Neuronal stem cell (in vitro differentiated cells): ENCODE data around the gene PTGIS.

ENCODE experiments used
- DNase-seq: peaks from one replicate; pipeline ENCODE4 v3.0.0-alpha.2; 2013; ENCODE audit warnings: low spot score
- H2AFZ ChIP-seq: one replicate; pipeline ENCODE4 v1.6.1; 2013; ENCODE audit warnings: mild to moderate bottlenecking, low read length, inconsistent platforms
- H2AK5ac ChIP-seq: 2 replicates; pipeline ENCODE4 v1.6.1; 2013; ENCODE audit warnings: low read depth, mild to moderate bottlenecking, inconsistent platforms, low read length, moderate library complexity, mixed read lengths
- H2BK120ac ChIP-seq: 2 replicates; pipeline ENCODE4 v1.6.1; 2013; ENCODE audit warnings: low read depth, mild to moderate bottlenecking, inconsistent platforms, low read length, moderate library complexity, mixed read lengths
- H2BK12ac ChIP-seq: one replicate; pipeline ENCODE4 v1.6.1; 2013; ENCODE audit warnings: low read length, inconsistent platforms
- H2BK15ac ChIP-seq: 2 replicates; pipeline ENCODE4 v1.6.1; 2013; ENCODE audit warnings: mild to moderate bottlenecking, low read length, inconsistent platforms, mixed read lengths
- H2BK5ac ChIP-seq: one replicate; pipeline ENCODE4 v1.6.1; 2013; ENCODE audit warnings: inconsistent platforms, mild to moderate bottlenecking, low read length, moderate library complexity
- H3K14ac ChIP-seq: one replicate; pipeline ENCODE4 v1.6.1; 2013; ENCODE audit warnings: low read length, inconsistent platforms
- H3K18ac ChIP-seq: 2 replicates; pipeline ENCODE4 v1.6.1; 2013; ENCODE audit warnings: low read length, inconsistent platforms
- H3K23ac ChIP-seq: 2 replicates; pipeline ENCODE4 v1.6.1; 2013; ENCODE audit warnings: low read depth, mild to moderate bottlenecking, mixed read lengths, low read length, inconsistent platforms; ENCODE audit not compliant: poor library complexity
- H3K27ac ChIP-seq: replicated peaks from 3 replicates; pipeline ENCODE4 v1.5.1; 2013; ENCODE audit warnings: low read length, inconsistent platforms
- H3K27me3 ChIP-seq, 3 experiments: 2 replicates each; pipeline ENCODE4 v1.6.1; 2013; ENCODE audit warnings: low read length in 3 of 3, mild to moderate bottlenecking in 2 of 3, inconsistent platforms in 1 of 3, low read depth in 1 of 3, mixed read lengths in 1 of 3, moderate library complexity in 1 of 3; ENCODE audit not compliant: control insufficient read depth in 3 of 3, insufficient read depth in 3 of 3
- H3K36me3 ChIP-seq, 2 donors: replicated peaks in 1 of 2; 2 replicates each; pipeline ENCODE4 v1.6.1; 2013; ENCODE audit warnings: low read length in 2 of 2; ENCODE audit not compliant: control insufficient read depth in 2 of 2, insufficient read depth in 2 of 2
- H3K4ac ChIP-seq: 2 replicates; pipeline ENCODE4 v1.6.1; 2013; ENCODE audit warnings: inconsistent platforms, mild to moderate bottlenecking, low read length, moderate library complexity
- H3K4me1 ChIP-seq, 2 donors: 1 replicate in 1 of 2; 2 replicates in 1 of 2; pipeline ENCODE4 v1.6.1; 2013; ENCODE audit warnings: low read length in 2 of 2, low read depth in 1 of 2; ENCODE audit not compliant: control insufficient read depth in 2 of 2, insufficient read depth in 1 of 2
- H3K4me2 ChIP-seq: one replicate; pipeline ENCODE4 v1.6.1; 2013; ENCODE audit warnings: mild to moderate bottlenecking, low read length, inconsistent platforms; ENCODE audit not compliant: insufficient read depth, poor library complexity, severe bottlenecking
- H3K4me3 ChIP-seq, 2 donors: 2 replicates each; pipeline ENCODE4 v1.5.1; 2013; ENCODE audit warnings: low read length in 2 of 2, mild to moderate bottlenecking in 2 of 2, inconsistent platforms in 1 of 2, moderate library complexity in 1 of 2
- H3K79me1 ChIP-seq: one replicate; pipeline ENCODE4 v1.6.1; 2013; ENCODE audit warnings: low read depth, mild to moderate bottlenecking, inconsistent platforms, low read length, moderate library complexity
- H3K9ac ChIP-seq: one replicate; pipeline ENCODE4 v1.6.1; 2013; ENCODE audit warnings: mild to moderate bottlenecking, low read depth, low read length, inconsistent platforms; ENCODE audit not compliant: poor library complexity
- H3K9me3 ChIP-seq, 2 donors: replicated peaks in 1 of 2; 2 replicates each; pipeline versions ENCODE3 to v1.6.1; 2013; ENCODE audit warnings: low read length in 2 of 2, mild to moderate bottlenecking in 2 of 2, inconsistent platforms in 1 of 2, low read depth in 1 of 2, mixed read lengths in 1 of 2, moderate library complexity in 1 of 2; ENCODE audit not compliant: control insufficient read depth in 2 of 2, insufficient read depth in 1 of 2
- H4K8ac ChIP-seq: one replicate; pipeline ENCODE4 v1.6.1; 2013; ENCODE audit warnings: low read depth, mild to moderate bottlenecking, inconsistent platforms, low read length, moderate library complexity
- H4K91ac ChIP-seq: one replicate; pipeline ENCODE4 v1.6.1; 2013; ENCODE audit warnings: low read length, low read depth, mild to moderate bottlenecking, inconsistent platforms; ENCODE audit not compliant: poor library complexity
- WGBS, 2 donors: extraction: QIAGEN DNeasy Blood & Tissue Kit; methylation state at CpG; one replicate each; pipeline ENCODE4 v1.1.7; 2013; ENCODE audit warnings: missing lambda C conversion rate in 2 of 2, mixed read lengths in 1 of 2; ENCODE audit not compliant: insufficient read length in 2 of 2, insufficient replicate concordance in 1 of 2; ENCODE audit errors: extremely low coverage in 2 of 2; 5-methylcytosine and 5-hydroxymethylcytosine counted together

The PTGIS gene

DNA sequence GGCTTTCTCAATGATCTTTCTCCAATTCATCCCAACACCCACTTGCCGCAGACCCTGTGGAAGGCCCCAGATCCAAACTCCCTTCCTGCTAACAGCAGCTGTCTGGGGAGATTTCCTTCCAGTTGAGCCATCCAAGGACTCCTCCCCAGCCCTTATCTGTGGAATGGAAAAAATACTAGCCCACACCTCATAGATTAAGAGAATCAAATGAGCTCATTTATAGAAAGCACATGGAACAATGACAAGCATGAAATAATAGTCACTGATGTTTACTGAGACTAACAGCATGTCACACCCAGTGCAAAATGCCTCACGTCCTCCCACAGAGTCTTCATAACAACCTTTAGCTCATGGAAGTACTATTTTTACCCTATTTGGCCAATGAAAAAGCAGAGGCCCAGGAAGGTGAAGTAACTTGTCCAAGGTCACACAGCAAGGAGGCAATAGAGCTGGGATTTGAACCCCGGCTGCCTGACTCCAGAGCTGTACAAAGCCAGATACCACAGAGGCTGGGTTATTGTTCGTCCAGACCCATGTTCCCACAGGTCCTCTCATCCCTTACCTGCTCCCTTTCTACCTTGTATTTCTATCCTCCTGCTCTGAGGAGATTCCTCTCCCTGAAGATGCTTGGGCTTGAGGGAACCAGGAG, 23.4 kb upstream of the PTGIS start:
- H3K4me3 ChIP-seq, result no peak overlapping the region
- no peak for DNase-seq
- peaks cover 0 to 19% (median 2%) of the 10 kb centered on the region in 3 experiments for H3K27me3 ChIP-seq
- H4K91ac ChIP-seq, result no peak overlapping the region
- H3K79me1 ChIP-seq, result no peaks in the 10 kb centered on the region
- no peak overlapping the region for H2BK15ac ChIP-seq
- no peak overlapping the region for H3K4ac ChIP-seq
- no peak overlapping the region for H3K14ac ChIP-seq
- no peak overlapping the region for H2BK120ac ChIP-seq
- no peak overlapping the region for H3K27ac ChIP-seq
- no peak overlapping the region for H3K18ac ChIP-seq
- no CpG with 5 or more reads among the region's 4 CpGs for WGBS, 2 donors
- no peaks in the 10 kb centered on the region for H3K9me3 ChIP-seq
- peaks cover 0 to 5% of the 10 kb centered on the region in 2 donors for H3K4me1 ChIP-seq
- no peak overlapping the region for H2AFZ ChIP-seq
- H3K36me3 ChIP-seq, result no peaks in the 10 kb centered on the region
- no peak overlapping the region for H2AK5ac ChIP-seq
- H2BK5ac ChIP-seq, result no peak overlapping the region
- H3K9ac ChIP-seq, result no peak overlapping the region
- H3K23ac ChIP-seq, result no peak overlapping the region
- no peak overlapping the region for H4K8ac ChIP-seq
- H3K4me2 ChIP-seq, result no peak overlapping the region
- H2BK12ac ChIP-seq, result no peak overlapping the region

DNA sequence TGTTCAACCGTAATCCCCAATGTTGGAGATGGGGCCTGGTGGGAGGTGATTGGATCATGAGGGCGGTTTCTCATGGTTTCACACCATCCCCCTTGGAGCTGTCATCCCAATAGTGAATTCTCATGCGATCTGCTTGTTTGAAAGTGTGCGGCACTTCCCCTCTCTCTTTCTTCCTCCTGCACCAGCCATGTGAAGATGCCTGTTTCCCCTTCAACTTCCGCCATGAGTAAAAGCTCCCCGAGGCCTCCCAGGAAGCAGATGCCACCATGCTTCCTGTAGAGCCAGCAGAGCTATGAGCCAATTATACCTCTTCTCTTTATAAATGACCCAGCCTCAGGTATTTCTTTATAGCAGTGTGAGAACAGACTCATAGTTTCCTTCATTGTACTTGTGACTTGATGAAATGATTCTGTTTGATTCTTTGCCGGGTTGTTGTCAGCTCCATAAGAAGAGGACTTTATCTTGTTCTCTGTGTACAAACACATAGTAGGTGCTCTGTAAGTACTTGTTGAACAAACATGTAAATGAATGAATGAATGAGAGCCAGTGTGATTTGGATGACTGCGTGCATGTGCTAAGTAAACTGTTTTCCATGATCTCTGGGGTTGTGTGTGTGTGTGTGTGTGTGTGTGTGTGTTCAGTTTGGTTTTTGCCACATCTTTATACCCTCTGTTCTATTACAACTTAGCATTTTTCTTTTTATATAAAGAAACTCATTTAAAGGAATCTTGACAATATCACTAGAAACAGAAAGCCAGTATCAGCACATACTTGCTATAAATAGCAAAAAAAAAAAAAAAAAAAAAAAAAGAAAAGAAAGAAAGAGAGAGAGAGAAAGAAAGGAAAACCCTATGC, 22.5 kb upstream of the PTGIS start:
- no peak overlapping the region for H3K4ac ChIP-seq
- no peak overlapping the region for H2AK5ac ChIP-seq
- no peaks in the 10 kb centered on the region for H3K79me1 ChIP-seq
- H2BK120ac ChIP-seq, result no peak overlapping the region
- H3K9me3 ChIP-seq, result no peaks in the 10 kb centered on the region
- no peak overlapping the region for H3K9ac ChIP-seq
- no peaks in the 10 kb centered on the region for H3K36me3 ChIP-seq
- WGBS, 2 donors, result no CpG with 5 or more reads among the region's 8 CpGs
- H4K8ac ChIP-seq, result no peak overlapping the region
- no peak overlapping the region for H2BK12ac ChIP-seq
- DNase-seq, result no peak
- peak overlapping the region; percentile 2 for H2BK15ac ChIP-seq
- H3K18ac ChIP-seq, result no peak overlapping the region
- peaks cover 0 to 5% of the 10 kb centered on the region in 2 donors for H3K4me1 ChIP-seq
- H3K14ac ChIP-seq, result no peak overlapping the region
- no peak overlapping the region for H2AFZ ChIP-seq
- no peak overlapping the region for H2BK5ac ChIP-seq
- no peak overlapping the region for H3K4me2 ChIP-seq
- H3K27me3 ChIP-seq, result peaks cover 0 to 19% (median 2%) of the 10 kb centered on the region in 3 experiments
- H3K27ac ChIP-seq, result no peak overlapping the region
- no peak overlapping the region for H4K91ac ChIP-seq
- no peak overlapping the region for H3K23ac ChIP-seq
- H3K4me3 ChIP-seq, result no peak overlapping the region

DNA sequence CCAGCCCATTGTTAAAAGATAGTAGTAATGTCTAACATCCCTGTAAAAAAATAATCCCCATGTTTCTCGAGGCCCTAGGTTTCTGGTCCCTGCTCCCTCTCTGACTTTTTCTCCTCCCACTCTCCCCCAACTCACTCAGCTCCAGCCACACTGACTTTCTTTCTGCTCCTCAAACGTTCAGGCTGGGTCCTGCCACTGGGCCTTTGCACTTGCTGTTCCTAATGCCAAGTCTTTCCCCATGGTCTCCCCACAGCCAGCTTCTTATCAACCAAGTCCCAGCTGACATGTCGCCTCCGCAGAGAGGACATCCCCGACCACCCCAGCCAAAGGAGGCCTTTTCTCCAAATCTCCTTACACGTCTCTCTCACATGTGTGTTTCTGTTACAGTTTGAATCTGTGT, 21.8 kb upstream of the PTGIS start:
- no peak overlapping the region for H3K4ac ChIP-seq
- H3K79me1 ChIP-seq, result peaks cover under 1% of the 10 kb centered on the region
- H3K14ac ChIP-seq, result no peak overlapping the region
- H4K91ac ChIP-seq, result no peak overlapping the region
- no CpG with 5 or more reads among the region's 6 CpGs for WGBS, 2 donors
- H2AFZ ChIP-seq, result no peak overlapping the region
- H2BK120ac ChIP-seq, result no peak overlapping the region
- DNase-seq, result no peak
- H2BK15ac ChIP-seq, result peak overlapping the region; percentile 2
- H3K4me2 ChIP-seq, result no peak overlapping the region
- H2BK5ac ChIP-seq, result no peak overlapping the region
- H2BK12ac ChIP-seq, result no peak overlapping the region
- H3K9ac ChIP-seq, result no peak overlapping the region
- no peaks in the 10 kb centered on the region for H3K36me3 ChIP-seq
- H3K4me1 ChIP-seq, result peaks cover 0 to 5% of the 10 kb centered on the region in 2 donors
- no peak overlapping the region for H2AK5ac ChIP-seq
- H3K9me3 ChIP-seq, result no peaks in the 10 kb centered on the region
- H4K8ac ChIP-seq, result no peak overlapping the region
- peaks cover 0 to 16% (median 2%) of the 10 kb centered on the region in 3 experiments for H3K27me3 ChIP-seq
- no peak overlapping the region for H3K18ac ChIP-seq
- no peak overlapping the region for H3K27ac ChIP-seq
- H3K23ac ChIP-seq, result no peak overlapping the region
- no peak overlapping the region for H3K4me3 ChIP-seq

DNA sequence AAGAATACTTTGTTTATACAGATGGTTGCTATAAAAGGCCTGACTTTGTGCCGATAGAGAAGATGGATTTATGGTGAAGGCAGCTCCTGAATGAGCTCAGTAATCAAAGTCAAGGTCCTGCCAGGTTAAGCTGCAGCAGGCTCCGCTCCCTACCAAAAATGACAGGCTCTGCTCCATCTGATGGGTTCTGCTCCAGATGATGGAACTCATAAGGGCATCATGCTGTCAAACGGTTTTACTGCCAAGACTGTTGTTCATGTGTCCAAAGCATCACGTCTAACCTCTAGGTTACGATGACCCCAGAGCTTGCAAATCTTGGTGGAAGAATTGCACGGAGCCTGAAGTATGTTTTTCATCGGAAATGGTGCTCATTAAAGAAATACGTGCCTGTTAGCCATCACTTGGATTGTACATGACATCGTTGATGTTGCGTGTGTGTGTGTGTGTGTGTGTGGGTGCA, 19.2 kb upstream of the PTGIS start:
- Histone ChIP-seq H3K9ac (no peak overlapping the region), H3K36me3 (no peaks in the 10 kb centered on the region), H3K14ac (no peak overlapping the region), H3K27me3 (peaks cover 0 to 15% (median 0%) of the 10 kb centered on the region in 3 experiments), H3K4me2 (no peak overlapping the region), H3K27ac (no peak overlapping the region), H4K91ac (no peak overlapping the region), H3K23ac (no peak overlapping the region), H4K8ac (no peak overlapping the region), H2BK120ac (no peak overlapping the region), H2BK12ac (no peak overlapping the region), H3K9me3 (peaks cover 0 to 3% of the 10 kb centered on the region in 2 donors), H3K4me1 (peaks cover 0 to 1% of the 10 kb centered on the region in 2 donors), H2BK5ac (no peak overlapping the region), H2AFZ (no peak overlapping the region), H2AK5ac (no peak overlapping the region), H2BK15ac (no peak overlapping the region), H3K18ac (no peak overlapping the region), H3K79me1 (peaks cover 2% of the 10 kb centered on the region), H3K4me3 (no peak overlapping the region), H3K4ac (no peak overlapping the region)
- no peak for DNase-seq
- WGBS, 2 donors, result no CpG with 5 or more reads among the region's 10 CpGs
